Measurements from ENCODE around the gene MAGEB1.
A peak's percentile ranks its signal among the peaks of the same experiment; 100 is the strongest.

Gene MAGEB1

GRCh38 chrX:30283456-30284200, 36.7 kb downstream of the MAGEB1 start:
- DNase-seq (ENCODE audit: low read depth): peak; percentile 70
- no peak overlapping the region for H3K4me3 ChIP-seq (ENCODE audit: low read depth, low read length)

GRCh38 chrX:30296408-30297254, 49.7 kb downstream of the MAGEB1 start:
- DNase-seq (ENCODE audit: low read depth): no peak
- no peak overlapping the region for H3K4me3 ChIP-seq (ENCODE audit: low read depth, low read length)

GRCh38 chrX:30301208-30301607, 54.3 kb downstream of the MAGEB1 start:
- DNase-seq (ENCODE audit: low read depth): no peak
- H3K4me3 ChIP-seq (ENCODE audit: low read depth, low read length): no peak overlapping the region
